Globus pallidus (tissue), 1 donor: Measurements from ENCODE around the gene ROMO1.
"Not testable (repeated sequence)": the region's sequence is repeated elsewhere in the genome, so short reads cannot be mapped to it uniquely, and the experiment has no call there.

Source experiments
- DNase-seq: peaks from one replicate; pipeline ENCODE4 v3.0.0-alpha.2; 2015; ENCODE audit warnings: low spot score

Gene ROMO1

GRCh38 chr20:35711588-35712209 lies 12.5 kb downstream of the ROMO1 start:
- no peak for DNase-seq

- not testable (repeated sequence) for DNase-seq
Observed at GRCh38 chr20:35713120-35713519, 13.9 kb downstream of the ROMO1 start.

- no peak for DNase-seq
Observed at GRCh38 chr20:35714127-35714526, 14.9 kb downstream of the ROMO1 start.

GRCh38 chr20:35715652-35716051 lies 16.4 kb downstream of the ROMO1 start:
- DNase-seq = no peak

- no peak for DNase-seq
Observed at GRCh38 chr20:35716330-35716729, 17.1 kb downstream of the ROMO1 start.

- DNase-seq = not testable (repeated sequence)
Observed at GRCh38 chr20:35718321-35718720, 19.1 kb downstream of the ROMO1 start.

- no peak for DNase-seq
Observed at GRCh38 chr20:35718972-35719635, 19.9 kb downstream of the ROMO1 start.

GRCh38 chr20:35719717-35720116 lies 20.5 kb downstream of the ROMO1 start:
- DNase-seq = no peak

- no peak for DNase-seq
Observed at GRCh38 chr20:35720165-35721123, 21.2 kb downstream of the ROMO1 start.

- no peak for DNase-seq
Observed at GRCh38 chr20:35721219-35721618, 22.0 kb downstream of the ROMO1 start.

GRCh38 chr20:35721621-35722020 lies 22.4 kb downstream of the ROMO1 start:
- no peak for DNase-seq

- not testable (repeated sequence) for DNase-seq
Observed at GRCh38 chr20:35723275-35723639, 24.1 kb downstream of the ROMO1 start.

- DNase-seq = not testable (repeated sequence)
Observed at GRCh38 chr20:35723652-35724320, 24.6 kb downstream of the ROMO1 start.

GRCh38 chr20:35724321-35725230 lies 25.4 kb downstream of the ROMO1 start:
- DNase-seq = no peak

- DNase-seq = no peak
Observed at GRCh38 chr20:35726842-35727711, 27.9 kb downstream of the ROMO1 start.

GRCh38 chr20:35729283-35729807 lies 30.1 kb downstream of the ROMO1 start:
- DNase-seq = no peak

- no peak for DNase-seq
Observed at GRCh38 chr20:35729836-35730582, 30.8 kb downstream of the ROMO1 start.

GRCh38 chr20:35730583-35731468 lies 31.6 kb downstream of the ROMO1 start:
- no peak for DNase-seq
